Measurements from ENCODE around the gene BMP8A. TPM values are rescaled to one million over a fixed set of nuclear protein-coding genes. Genes with fewer than 3 reads are reported as not detected.

BMP8A gene
- total RNA-seq, 1 donor from 2014 or later: not detected

DNA sequence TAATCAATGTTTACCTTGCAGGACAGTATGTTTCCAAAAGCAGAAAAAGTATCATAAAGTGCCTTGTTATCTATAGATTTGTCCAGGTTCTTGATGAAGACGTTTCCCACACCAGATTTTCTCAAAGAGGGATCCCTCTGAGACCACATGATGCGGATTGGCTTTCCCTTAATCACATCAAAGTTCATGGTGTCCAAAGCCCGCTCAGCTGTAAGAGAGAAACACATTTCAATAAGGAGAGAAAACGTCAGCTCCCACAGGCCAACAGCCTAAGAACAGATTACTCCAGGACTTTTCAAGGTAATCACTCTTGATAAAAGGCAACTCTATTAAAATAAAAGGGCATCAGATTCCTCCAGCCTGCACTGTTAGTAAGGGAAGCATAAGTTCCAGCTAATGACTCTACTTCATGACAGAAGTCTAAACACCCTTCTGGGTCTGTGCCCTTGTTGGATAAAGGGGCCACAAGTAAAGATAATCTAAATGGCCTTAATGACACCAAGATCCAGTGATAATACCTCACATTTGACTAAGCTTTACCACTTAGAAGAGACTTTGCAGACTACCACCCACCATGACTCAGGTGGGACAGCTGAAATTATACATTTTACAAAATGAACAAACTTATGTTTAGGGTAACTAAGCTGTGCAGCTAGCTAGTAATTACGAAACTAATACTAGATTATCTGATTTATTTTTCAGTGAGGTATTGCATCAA lies 81.1 kb downstream of the BMP8A start:
- peaks cover 3 to 22% of the 10 kb centered on the region in 2 donors for H3K4me1 ChIP-seq
- no peak for DNase-seq (ENCODE audit: low spot score in 2 of 2)
- peaks cover 50 to 51% of the 10 kb centered on the region in 2 donors for H3K36me3 ChIP-seq
- intact Hi-C loops (cut with DNase I): no loop called here
- TF ChIP-seq, protein P1, sequence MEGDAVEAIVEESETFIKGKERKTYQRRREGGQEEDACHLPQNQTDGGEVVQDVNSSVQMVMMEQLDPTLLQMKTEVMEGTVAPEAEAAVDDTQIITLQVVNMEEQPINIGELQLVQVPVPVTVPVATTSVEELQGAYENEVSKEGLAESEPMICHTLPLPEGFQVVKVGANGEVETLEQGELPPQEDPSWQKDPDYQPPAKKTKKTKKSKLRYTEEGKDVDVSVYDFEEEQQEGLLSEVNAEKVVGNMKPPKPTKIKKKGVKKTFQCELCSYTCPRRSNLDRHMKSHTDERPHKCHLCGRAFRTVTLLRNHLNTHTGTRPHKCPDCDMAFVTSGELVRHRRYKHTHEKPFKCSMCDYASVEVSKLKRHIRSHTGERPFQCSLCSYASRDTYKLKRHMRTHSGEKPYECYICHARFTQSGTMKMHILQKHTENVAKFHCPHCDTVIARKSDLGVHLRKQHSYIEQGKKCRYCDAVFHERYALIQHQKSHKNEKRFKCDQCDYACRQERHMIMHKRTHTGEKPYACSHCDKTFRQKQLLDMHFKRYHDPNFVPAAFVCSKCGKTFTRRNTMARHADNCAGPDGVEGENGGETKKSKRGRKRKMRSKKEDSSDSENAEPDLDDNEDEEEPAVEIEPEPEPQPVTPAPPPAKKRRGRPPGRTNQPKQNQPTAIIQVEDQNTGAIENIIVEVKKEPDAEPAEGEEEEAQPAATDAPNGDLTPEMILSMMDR (IDR thresholded peaks at IDR 0.05): no peak
- H3K9me3 ChIP-seq: no peaks in the 10 kb centered on the region
- H3K27me3 ChIP-seq: no peaks in the 10 kb centered on the region
- H3K27ac ChIP-seq: no peak overlapping the region
- H3K4me3 ChIP-seq: no peak overlapping the region

DNA sequence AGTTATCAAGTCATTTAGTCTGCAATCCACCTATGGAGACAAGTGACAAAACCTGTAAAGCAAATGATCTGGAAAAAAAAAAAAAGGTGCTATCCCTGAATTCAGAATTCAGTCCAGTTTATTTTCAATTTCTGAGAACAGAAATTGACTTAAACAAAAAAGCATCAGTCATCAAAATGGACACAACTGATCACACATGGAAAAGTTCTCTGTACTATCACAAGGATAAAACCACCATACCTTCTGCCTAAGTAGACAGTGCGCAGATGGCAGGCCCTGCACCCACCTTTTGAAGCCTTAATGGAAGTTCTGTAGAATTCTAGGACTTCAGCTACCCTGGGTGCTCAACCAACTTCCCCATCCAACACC lies 81.6 kb downstream of the BMP8A start:
- TF ChIP-seq, protein P1 (IDR thresholded peaks at IDR 0.05): no peak
- Histone ChIP-seq H3K27ac (no peak overlapping the region), H3K9me3 (no peaks in the 10 kb centered on the region), H3K27me3 (no peaks in the 10 kb centered on the region), H3K4me1 (peaks cover 3 to 22% of the 10 kb centered on the region in 2 donors), H3K4me3 (peak overlapping the region in 1 of 2 donors; percentile 74), H3K36me3 (peaks cover 45% of the 10 kb centered on the region in 2 donors)
- DNase-seq (ENCODE audit: low spot score in 2 of 2): no peak
- intact Hi-C loops (cut with DNase I): no loop called here

DNA sequence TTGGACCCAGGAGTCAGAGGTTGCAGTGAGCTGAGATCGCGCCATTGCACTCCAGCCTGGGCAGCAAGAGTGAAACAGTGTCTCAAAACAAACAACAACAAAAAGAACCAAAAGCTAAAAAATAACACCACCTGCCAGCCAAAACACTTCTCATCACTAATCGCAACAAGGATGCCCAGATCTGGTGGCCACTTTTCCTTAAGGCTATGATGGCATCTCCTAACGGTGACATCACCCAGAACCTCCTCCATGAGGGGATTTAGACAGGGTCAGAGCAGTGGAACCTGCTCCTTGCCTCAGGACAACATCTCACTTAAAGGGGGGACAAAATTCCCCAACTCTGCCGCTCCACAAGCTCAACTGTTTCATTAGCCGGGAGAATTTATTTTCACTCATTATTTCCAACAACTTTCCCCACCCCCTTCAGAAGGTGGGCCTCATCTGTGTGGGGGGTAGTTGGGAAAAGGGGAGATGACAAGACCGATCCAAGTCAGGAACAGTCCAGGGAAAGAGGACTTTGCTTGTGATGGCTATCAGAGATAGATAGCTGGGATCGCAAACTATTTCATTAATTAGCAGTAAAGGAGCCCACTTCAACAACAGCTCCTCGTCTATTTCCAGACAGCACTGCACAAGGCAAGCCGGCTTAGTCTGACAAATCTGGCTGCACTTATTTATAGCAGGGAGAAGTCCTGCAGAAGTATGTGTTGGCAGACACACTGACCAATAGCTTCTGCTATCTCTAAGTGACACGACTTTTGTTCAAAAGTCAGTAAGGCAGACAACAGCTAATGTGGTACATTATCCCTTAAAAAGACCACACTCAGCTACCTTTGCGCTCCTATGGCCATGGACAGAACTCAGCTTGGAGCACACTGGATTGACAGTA lies 82.5 kb downstream of the BMP8A start:
- Histone ChIP-seq H3K4me3 (peak overlapping the region; percentile 74 to 88), H3K27me3 (no peaks in the 10 kb centered on the region), H3K36me3 (peaks cover 36% of the 10 kb centered on the region in 2 donors), H3K4me1 (peaks cover 3 to 22% of the 10 kb centered on the region in 2 donors), H3K27ac (no peak overlapping the region), H3K9me3 (no peaks in the 10 kb centered on the region)
- intact Hi-C loops (cut with DNase I): no loop called here
- DNase-seq (ENCODE audit: low spot score in 2 of 2): no peak
- TF ChIP-seq, protein P1 (IDR thresholded peaks at IDR 0.05): no peak

DNA sequence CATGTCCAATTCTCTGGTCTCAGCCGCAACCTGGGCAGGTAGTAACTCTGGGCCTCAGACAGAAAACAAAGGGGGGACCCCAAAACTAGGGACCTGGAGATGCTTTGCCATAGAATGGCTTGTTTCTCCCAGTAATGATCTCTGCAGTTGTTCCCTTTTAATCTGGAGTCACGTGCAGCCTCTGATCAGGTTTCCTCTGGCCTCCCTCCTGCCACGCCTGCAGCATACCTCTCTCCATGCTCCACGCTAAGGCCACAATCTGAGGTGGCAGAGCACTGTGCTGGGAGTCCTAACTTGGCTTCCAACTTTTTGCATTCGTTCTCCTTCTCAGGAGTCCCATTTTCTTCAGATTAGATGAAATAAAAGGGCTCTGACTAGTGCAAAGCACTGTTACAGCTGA lies 83.2 kb downstream of the BMP8A start:
- intact Hi-C loops (cut with DNase I): no loop called here
- Histone ChIP-seq H3K27me3 (no peaks in the 10 kb centered on the region), H3K27ac (peak overlapping the region in 1 of 2 donors; percentile 75), H3K4me1 (peaks cover 3 to 22% of the 10 kb centered on the region in 2 donors), H3K9me3 (no peaks in the 10 kb centered on the region), H3K4me3 (peak overlapping the region; percentile 74 to 88), H3K36me3 (peaks cover 29 to 30% of the 10 kb centered on the region in 2 donors)
- TF ChIP-seq, protein P1 (IDR thresholded peaks at IDR 0.05): no peak
- DNase-seq (ENCODE audit: low spot score in 2 of 2): no peak

Other genes with a start within 250 kb of the BMP8A start
- 175 TPM for gene PABPC4, start 85.2 kb downstream of the BMP8A start, total RNA-seq
- 34.0 TPM for gene HEYL, start 148.0 kb downstream of the BMP8A start, total RNA-seq
- gene NT5C1A, start 180.5 kb downstream of the BMP8A start, total RNA-seq: not detected
- gene HPCAL4, start 199.8 kb downstream of the BMP8A start, total RNA-seq: not detected
- gene PPIE, start 247.2 kb downstream of the BMP8A start, total RNA-seq: 58.3 TPM

Measured in ascending aorta (tissue), 2 donors.